Astrocyte (in vitro differentiated cells and primary cell): ENCODE data around the gene TRIM7. TPM values are rescaled to one million over a fixed set of nuclear protein-coding genes. Genes with fewer than 3 reads are reported as not detected.

Experiments used
- DNase-seq: peaks from one replicate; pipeline ENCODE4 v3.0.0-alpha.2; 2010; ENCODE audit warnings: low read depth
- FAIRE-seq: peaks from 2 replicates; lab custom pipeline; 2011; peaks lifted over from hg19 to GRCh38; lab: Jason Lieb, UNC
- H2AFZ ChIP-seq: 2 replicates; pipeline ENCODE4 v1.6.0; 2012; ENCODE audit warnings: low read depth, low read length, inconsistent platforms
- H3K27ac ChIP-seq: 2 replicates; pipeline ENCODE4 v1.5.1; 2011; ENCODE audit warnings: low read depth, low read length, inconsistent platforms
- H3K27me3 ChIP-seq: 2 replicates; pipeline ENCODE4 v1.6.0; 2011; ENCODE audit warnings: low read length, inconsistent platforms; ENCODE audit not compliant: insufficient read depth
- H3K36me3 ChIP-seq: 2 replicates; pipeline ENCODE4 v1.5.1; 2011; ENCODE audit warnings: low read length, inconsistent platforms; ENCODE audit not compliant: insufficient read depth
- H3K4me1 ChIP-seq: 2 replicates; pipeline ENCODE4 v1.5.1; 2011; ENCODE audit warnings: low read length, inconsistent platforms; ENCODE audit not compliant: insufficient read depth
- H3K4me2 ChIP-seq: 2 replicates; pipeline ENCODE4 v1.6.0; 2012; ENCODE audit warnings: low read length, inconsistent platforms
- H3K4me3 ChIP-seq: 2 replicates; pipeline ENCODE4 v1.5.1; 2011; ENCODE audit warnings: low read depth, mild to moderate bottlenecking, low read length, inconsistent platforms; ENCODE audit not compliant: insufficient read depth
- H3K79me2 ChIP-seq: 2 replicates; pipeline ENCODE4 v1.6.0; 2012; ENCODE audit warnings: mild to moderate bottlenecking, low read length, inconsistent platforms; ENCODE audit not compliant: insufficient read depth
- H3K9ac ChIP-seq: 2 replicates; pipeline ENCODE4 v1.6.0; 2012; ENCODE audit warnings: mild to moderate bottlenecking, low read length, inconsistent platforms
- H3K9me3 ChIP-seq: 2 replicates; pipeline ENCODE4 v1.5.1; 2012; ENCODE audit warnings: low read depth, mild to moderate bottlenecking, low read length, inconsistent platforms; ENCODE audit not compliant: insufficient read depth
- H4K20me1 ChIP-seq: 2 replicates; pipeline ENCODE4 v1.6.0; 2012; ENCODE audit warnings: low read length, inconsistent platforms; ENCODE audit not compliant: insufficient read depth
- H3K27ac Mint-ChIP-seq: one replicate; pipeline ENCODE4 v1.8.0; 2021; ENCODE audit warnings: mild to moderate bottlenecking, mixed read lengths; ENCODE audit not compliant: unreplicated experiment
- H3K27me3 Mint-ChIP-seq: one replicate; pipeline ENCODE4 v1.8.0; 2021; ENCODE audit warnings: low read depth, mixed read lengths; ENCODE audit not compliant: unreplicated experiment
- H3K36me3 Mint-ChIP-seq: one replicate; pipeline ENCODE4 v1.8.0; 2021; ENCODE audit warnings: low read depth, mixed read lengths; ENCODE audit not compliant: unreplicated experiment
- H3K4me1 Mint-ChIP-seq: one replicate; pipeline ENCODE4 v1.8.0; 2021; ENCODE audit warnings: low read depth, mixed read lengths; ENCODE audit not compliant: unreplicated experiment
- H3K4me3 Mint-ChIP-seq: one replicate; pipeline ENCODE4 v1.8.0; 2021; ENCODE audit warnings: mild to moderate bottlenecking, moderate library complexity, mixed read lengths; ENCODE audit not compliant: unreplicated experiment
- H3K9me3 Mint-ChIP-seq: one replicate; pipeline ENCODE4 v1.8.0; 2021; ENCODE audit warnings: mild to moderate bottlenecking, mixed read lengths; ENCODE audit not compliant: unreplicated experiment
- CTCF ChIP-seq: IDR thresholded peaks from 2 replicates; pipeline ENCODE4 v1.5.1; 2011; ENCODE audit warnings: low read depth, mild to moderate bottlenecking, inconsistent platforms, low read length, moderate library complexity; ENCODE audit not compliant: insufficient read depth
- EZH2 ChIP-seq: IDR thresholded peaks from 2 replicates; pipeline ENCODE4 v1.6.1; 2012; ENCODE audit warnings: mild to moderate bottlenecking, low read length, inconsistent platforms; ENCODE audit not compliant: insufficient read depth
- total RNA-seq: library from RNA; stranded (reverse); gene quantifications from 2 replicates; pipeline ENCODE4 v1.2.1, GENCODE V29; 2021

TRIM7 gene
- total RNA-seq, 1 donor from 2014 or later: 0.27 TPM

GRCh38 chr5:181230551-181230950 lies 25.6 kb upstream of the TRIM7 start:
- Histone ChIP-seq H4K20me1 (peaks cover 41% of the 10 kb centered on the region), H2AFZ (no peak overlapping the region), H3K4me1 (no peaks in the 10 kb centered on the region), H3K4me2 (no peak overlapping the region), H3K36me3 (peaks cover 19% of the 10 kb centered on the region), H3K27me3 (no peaks in the 10 kb centered on the region), H3K9ac (no peak overlapping the region), H3K9me3 (no peaks in the 10 kb centered on the region), H3K79me2 (peaks cover 15% of the 10 kb centered on the region), H3K27ac (no peak overlapping the region), H3K4me3 (no peak overlapping the region)
- Mint-ChIP-seq H3K4me1 (peaks cover under 1% of the 10 kb centered on the region), H3K27ac (peak overlapping the region; percentile 47), H3K36me3 (peaks cover 5% of the 10 kb centered on the region), H3K4me3 (no peak overlapping the region), H3K9me3 (no peaks in the 10 kb centered on the region), H3K27me3 (no peaks in the 10 kb centered on the region)
- FAIRE-seq (no peak), DNase-seq (no peak)
- no peak for TF ChIP-seq EZH2
- TF ChIP-seq CTCF: no peak

DNA sequence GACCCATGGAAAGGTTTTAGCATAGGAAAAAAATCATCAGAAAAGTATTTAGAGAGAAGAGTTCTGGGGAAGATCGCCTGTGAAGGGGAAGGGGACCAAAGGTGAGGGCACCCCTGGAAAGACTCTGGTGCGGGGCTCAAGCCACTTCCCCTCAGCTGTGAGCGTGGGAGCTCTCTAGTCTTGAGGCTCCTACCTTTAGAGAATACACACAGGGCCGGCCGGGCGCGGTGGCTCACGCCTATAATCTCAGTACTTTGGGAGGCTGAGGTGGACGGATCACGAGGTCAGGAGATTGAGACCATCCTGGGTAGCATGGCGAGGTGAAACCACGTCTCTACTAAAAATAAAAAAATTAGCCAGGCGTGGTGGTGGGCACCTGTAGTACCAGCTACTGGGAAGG lies 25.0 kb upstream of the TRIM7 start:
- Histone ChIP-seq H3K36me3 (peaks cover 15% of the 10 kb centered on the region), H3K4me2 (no peak overlapping the region), H3K4me3 (no peak overlapping the region), H3K27ac (no peak overlapping the region), H4K20me1 (peaks cover 36% of the 10 kb centered on the region), H2AFZ (no peak overlapping the region), H3K4me1 (no peaks in the 10 kb centered on the region), H3K27me3 (no peaks in the 10 kb centered on the region), H3K79me2 (peaks cover 20% of the 10 kb centered on the region), H3K9ac (no peak overlapping the region), H3K9me3 (no peaks in the 10 kb centered on the region)
- DNase-seq (no peak), FAIRE-seq (no peak)
- no peak for TF ChIP-seq CTCF
- TF ChIP-seq EZH2: no peak
- H3K4me3 Mint-ChIP-seq: no peak overlapping the region
- H3K9me3 Mint-ChIP-seq: no peaks in the 10 kb centered on the region
- peaks cover 5% of the 10 kb centered on the region for H3K36me3 Mint-ChIP-seq
- peaks cover 2% of the 10 kb centered on the region for H3K4me1 Mint-ChIP-seq
- no peak overlapping the region for H3K27ac Mint-ChIP-seq
- H3K27me3 Mint-ChIP-seq: no peaks in the 10 kb centered on the region

- Histone ChIP-seq H3K27ac (no peak overlapping the region), H3K27me3 (no peaks in the 10 kb centered on the region), H2AFZ (peak overlapping the region; percentile 74), H3K4me2 (peak overlapping the region; percentile 100), H3K79me2 (peaks cover 34% of the 10 kb centered on the region), H3K9ac (peak overlapping the region; percentile 92), H3K9me3 (no peaks in the 10 kb centered on the region), H3K36me3 (peaks cover 4% of the 10 kb centered on the region), H3K4me1 (peaks cover 18% of the 10 kb centered on the region), H4K20me1 (peaks cover 7% of the 10 kb centered on the region), H3K4me3 (peak overlapping the region; percentile 74)
- H3K4me3 Mint-ChIP-seq: peak overlapping the region; percentile 94
- FAIRE-seq (no peak), DNase-seq (no peak)
- no peaks in the 10 kb centered on the region for H3K27me3 Mint-ChIP-seq
- H3K9me3 Mint-ChIP-seq: no peaks in the 10 kb centered on the region
- H3K27ac Mint-ChIP-seq: peak overlapping the region; percentile 96
- peaks cover 8% of the 10 kb centered on the region for H3K4me1 Mint-ChIP-seq
- TF ChIP-seq EZH2 (no peak), CTCF (no peak)
- no peaks in the 10 kb centered on the region for H3K36me3 Mint-ChIP-seq
Measured at GRCh38 chr5:181224390-181225229, 19.6 kb upstream of the TRIM7 start.
